Astrocyte (in vitro differentiated cells and primary cell): ENCODE results near the gene CACHD1. TPM values are rescaled to one million over a fixed set of nuclear protein-coding genes. Genes with fewer than 3 reads are reported as not detected.

Experiments
- DNase-seq: peaks from one replicate; pipeline ENCODE4 v3.0.0-alpha.2; 2010; ENCODE audit warnings: low read depth
- FAIRE-seq: peaks from 2 replicates; lab custom pipeline; 2011; peaks lifted over from hg19 to GRCh38; lab: Jason Lieb, UNC
- H2AFZ ChIP-seq: 2 replicates; pipeline ENCODE4 v1.6.0; 2012; ENCODE audit warnings: low read depth, low read length, inconsistent platforms
- H3K27ac ChIP-seq: 2 replicates; pipeline ENCODE4 v1.5.1; 2011; ENCODE audit warnings: low read depth, low read length, inconsistent platforms
- H3K27me3 ChIP-seq: 2 replicates; pipeline ENCODE4 v1.6.0; 2011; ENCODE audit warnings: low read length, inconsistent platforms; ENCODE audit not compliant: insufficient read depth
- H3K36me3 ChIP-seq: 2 replicates; pipeline ENCODE4 v1.5.1; 2011; ENCODE audit warnings: low read length, inconsistent platforms; ENCODE audit not compliant: insufficient read depth
- H3K4me1 ChIP-seq: 2 replicates; pipeline ENCODE4 v1.5.1; 2011; ENCODE audit warnings: low read length, inconsistent platforms; ENCODE audit not compliant: insufficient read depth
- H3K4me2 ChIP-seq: 2 replicates; pipeline ENCODE4 v1.6.0; 2012; ENCODE audit warnings: low read length, inconsistent platforms
- H3K4me3 ChIP-seq: 2 replicates; pipeline ENCODE4 v1.5.1; 2011; ENCODE audit warnings: low read depth, mild to moderate bottlenecking, low read length, inconsistent platforms; ENCODE audit not compliant: insufficient read depth
- H3K79me2 ChIP-seq: 2 replicates; pipeline ENCODE4 v1.6.0; 2012; ENCODE audit warnings: mild to moderate bottlenecking, low read length, inconsistent platforms; ENCODE audit not compliant: insufficient read depth
- H3K9ac ChIP-seq: 2 replicates; pipeline ENCODE4 v1.6.0; 2012; ENCODE audit warnings: mild to moderate bottlenecking, low read length, inconsistent platforms
- H3K9me3 ChIP-seq: 2 replicates; pipeline ENCODE4 v1.5.1; 2012; ENCODE audit warnings: low read depth, mild to moderate bottlenecking, low read length, inconsistent platforms; ENCODE audit not compliant: insufficient read depth
- H4K20me1 ChIP-seq: 2 replicates; pipeline ENCODE4 v1.6.0; 2012; ENCODE audit warnings: low read length, inconsistent platforms; ENCODE audit not compliant: insufficient read depth
- H3K27ac Mint-ChIP-seq: one replicate; pipeline ENCODE4 v1.8.0; 2021; ENCODE audit warnings: mild to moderate bottlenecking, mixed read lengths; ENCODE audit not compliant: unreplicated experiment
- H3K27me3 Mint-ChIP-seq: one replicate; pipeline ENCODE4 v1.8.0; 2021; ENCODE audit warnings: low read depth, mixed read lengths; ENCODE audit not compliant: unreplicated experiment
- H3K36me3 Mint-ChIP-seq: one replicate; pipeline ENCODE4 v1.8.0; 2021; ENCODE audit warnings: low read depth, mixed read lengths; ENCODE audit not compliant: unreplicated experiment
- H3K4me1 Mint-ChIP-seq: one replicate; pipeline ENCODE4 v1.8.0; 2021; ENCODE audit warnings: low read depth, mixed read lengths; ENCODE audit not compliant: unreplicated experiment
- H3K4me3 Mint-ChIP-seq: one replicate; pipeline ENCODE4 v1.8.0; 2021; ENCODE audit warnings: mild to moderate bottlenecking, moderate library complexity, mixed read lengths; ENCODE audit not compliant: unreplicated experiment
- H3K9me3 Mint-ChIP-seq: one replicate; pipeline ENCODE4 v1.8.0; 2021; ENCODE audit warnings: mild to moderate bottlenecking, mixed read lengths; ENCODE audit not compliant: unreplicated experiment
- CTCF ChIP-seq: IDR thresholded peaks from 2 replicates; pipeline ENCODE4 v1.5.1; 2011; ENCODE audit warnings: low read depth, mild to moderate bottlenecking, inconsistent platforms, low read length, moderate library complexity; ENCODE audit not compliant: insufficient read depth
- EZH2 ChIP-seq: IDR thresholded peaks from 2 replicates; pipeline ENCODE4 v1.6.1; 2012; ENCODE audit warnings: mild to moderate bottlenecking, low read length, inconsistent platforms; ENCODE audit not compliant: insufficient read depth
- total RNA-seq: library from RNA; stranded (reverse); gene quantifications from 2 replicates; pipeline ENCODE4 v1.2.1, GENCODE V29; 2021

CACHD1 gene
- total RNA-seq, 1 donor from 2014 or later: 21.2 TPM

GRCh38 chr1:64624808-64625207 is 154.9 kb downstream of the CACHD1 start:
- no peaks in the 10 kb centered on the region for H3K36me3 ChIP-seq
- peak; percentile 54 for DNase-seq
- peak overlapping the region; percentile 55 for H3K27ac Mint-ChIP-seq
- H3K27me3 Mint-ChIP-seq: no peaks in the 10 kb centered on the region
- no peak overlapping the region for H2AFZ ChIP-seq
- peaks cover 12% of the 10 kb centered on the region for H4K20me1 ChIP-seq
- no peak overlapping the region for H3K4me3 ChIP-seq
- H3K4me1 Mint-ChIP-seq: peaks cover 23% of the 10 kb centered on the region
- H3K79me2 ChIP-seq: no peaks in the 10 kb centered on the region
- H3K9me3 ChIP-seq: no peaks in the 10 kb centered on the region
- H3K9ac ChIP-seq: peak overlapping the region; percentile 13
- H3K4me3 Mint-ChIP-seq: no peak overlapping the region
- peak overlapping the region; percentile 51 for H3K4me2 ChIP-seq
- FAIRE-seq: no peak
- peak overlapping the region; percentile 65 for H3K27ac ChIP-seq
- H3K9me3 Mint-ChIP-seq: no peaks in the 10 kb centered on the region
- H3K27me3 ChIP-seq: peaks cover 11% of the 10 kb centered on the region
- peaks cover 16% of the 10 kb centered on the region for H3K4me1 ChIP-seq
- no peak for TF ChIP-seq EZH2
- no peak for TF ChIP-seq CTCF
- H3K36me3 Mint-ChIP-seq: peaks cover 2% of the 10 kb centered on the region

DNA sequence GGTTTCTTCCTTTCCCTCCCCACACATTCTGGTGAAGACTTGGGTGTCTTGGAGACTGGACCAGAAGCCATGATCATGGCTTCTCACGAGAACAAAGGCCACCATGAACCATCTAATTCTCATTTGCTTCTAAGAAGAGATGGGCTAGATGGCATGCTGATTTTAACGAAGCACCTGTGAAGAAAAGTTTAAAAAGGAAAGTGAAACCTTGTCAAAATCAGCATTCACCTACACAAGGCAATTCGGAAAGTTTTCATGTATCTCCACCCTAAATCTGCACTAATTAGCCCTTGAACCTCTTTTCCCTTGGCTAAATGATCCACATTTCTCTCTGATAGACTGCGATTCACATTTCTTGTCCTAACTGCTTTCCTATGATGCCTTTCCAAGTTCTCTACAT is 160.7 kb downstream of the CACHD1 start:
- H3K4me3 Mint-ChIP-seq: no peak overlapping the region
- no peak overlapping the region for H3K27ac ChIP-seq
- H3K4me2 ChIP-seq: peak overlapping the region; percentile 32
- no peaks in the 10 kb centered on the region for H3K36me3 ChIP-seq
- TF ChIP-seq CTCF: no peak
- TF ChIP-seq EZH2: no peak
- H3K27me3 ChIP-seq: peaks cover 5% of the 10 kb centered on the region
- DNase-seq (no peak), FAIRE-seq (no peak)
- no peaks in the 10 kb centered on the region for H3K27me3 Mint-ChIP-seq
- H3K27ac Mint-ChIP-seq: no peak overlapping the region
- no peak overlapping the region for H3K4me3 ChIP-seq
- no peaks in the 10 kb centered on the region for H3K4me1 ChIP-seq
- H3K9ac ChIP-seq: no peak overlapping the region
- H3K4me1 Mint-ChIP-seq: peaks cover 22% of the 10 kb centered on the region
- H3K9me3 ChIP-seq: no peaks in the 10 kb centered on the region
- no peaks in the 10 kb centered on the region for H4K20me1 ChIP-seq
- H2AFZ ChIP-seq: no peak overlapping the region
- peaks cover 19% of the 10 kb centered on the region for H3K36me3 Mint-ChIP-seq
- no peaks in the 10 kb centered on the region for H3K9me3 Mint-ChIP-seq
- no peaks in the 10 kb centered on the region for H3K79me2 ChIP-seq

DNA sequence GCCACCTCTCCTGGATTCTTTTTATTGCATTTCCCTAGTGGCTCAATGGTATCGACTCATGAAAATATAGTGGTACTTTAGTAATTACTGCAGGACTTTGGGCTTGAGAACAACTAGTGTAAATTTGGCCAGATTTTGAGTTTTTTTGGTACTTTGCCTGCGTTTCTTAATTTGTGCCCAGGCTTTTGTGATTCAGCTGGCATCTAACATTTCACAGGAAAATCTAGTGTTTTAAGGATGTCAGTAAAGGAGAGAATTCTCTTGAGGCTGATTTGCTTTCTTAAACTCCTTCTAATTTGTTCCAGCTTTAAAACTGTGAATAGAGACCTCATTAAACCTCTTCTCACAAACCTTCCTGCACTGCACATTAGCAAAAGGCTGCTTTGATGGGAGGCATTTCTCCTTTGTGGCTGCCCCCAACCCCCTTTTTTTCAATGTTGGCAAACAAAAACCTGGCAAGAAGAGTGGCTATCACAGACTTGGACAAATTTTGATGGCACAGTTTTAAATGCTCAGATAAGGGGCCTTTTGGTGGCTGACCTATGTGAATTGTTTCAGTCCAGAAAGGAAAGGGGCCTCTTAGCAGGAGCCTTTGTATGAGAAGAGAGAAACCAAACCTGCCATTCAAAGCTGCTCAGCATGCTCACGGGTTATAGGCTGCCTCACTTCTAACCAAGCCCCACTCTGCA is 161.6 kb downstream of the CACHD1 start:
- H3K9me3 Mint-ChIP-seq: no peaks in the 10 kb centered on the region
- no peak overlapping the region for H2AFZ ChIP-seq
- FAIRE-seq: no peak

More for the DNA sequence above, 161.6 kb downstream of the CACHD1 start:
- H3K27me3 Mint-ChIP-seq: no peaks in the 10 kb centered on the region
- no peaks in the 10 kb centered on the region for H4K20me1 ChIP-seq
- H3K27me3 ChIP-seq: peaks cover 5% of the 10 kb centered on the region
- H3K36me3 ChIP-seq: no peaks in the 10 kb centered on the region
- H3K9me3 ChIP-seq: no peaks in the 10 kb centered on the region
- DNase-seq: no peak
- H3K4me1 Mint-ChIP-seq: peaks cover 20% of the 10 kb centered on the region
- H3K27ac ChIP-seq: no peak overlapping the region
- H3K4me1 ChIP-seq: no peaks in the 10 kb centered on the region
- H3K9ac ChIP-seq: no peak overlapping the region
- no peaks in the 10 kb centered on the region for H3K79me2 ChIP-seq
- H3K4me3 ChIP-seq: no peak overlapping the region
- H3K4me2 ChIP-seq: no peak overlapping the region
- peaks cover 19% of the 10 kb centered on the region for H3K36me3 Mint-ChIP-seq
- no peak for TF ChIP-seq CTCF
- TF ChIP-seq EZH2: no peak
- H3K27ac Mint-ChIP-seq: no peak overlapping the region
- no peak overlapping the region for H3K4me3 Mint-ChIP-seq
